ENCODE results near the gene KCNJ16. TPM values are rescaled to one million over a fixed set of nuclear protein-coding genes. Genes with fewer than 3 reads are reported as not detected.

Gene KCNJ16
- total RNA-seq, 1 experiment from 2014 or later = not detected

- intact Hi-C loops (cut with micrococcal nuclease; ENCODE audit: unreplicated experiment) = no loop called here
- Mint-ChIP-seq H3K36me3 (ENCODE audit: insufficient read depth, unreplicated experiment) (no peaks in the 10 kb centered on the region), H3K9me3 (ENCODE audit: low read depth, unreplicated experiment) (peaks cover 11% of the 10 kb centered on the region), H3K27ac (ENCODE audit: unreplicated experiment) (no peak overlapping the region), H3K4me3 (ENCODE audit: low read depth, unreplicated experiment) (no peak overlapping the region), H3K27me3 (ENCODE audit: unreplicated experiment) (no peaks in the 10 kb centered on the region), H3K4me1 (ENCODE audit: low read depth, unreplicated experiment) (no peaks in the 10 kb centered on the region)
- CTCF ChIA-PET = no interaction called here
- TF ChIP-seq CTCF (IDR thresholded peaks at IDR 0.05; ENCODE audit: unreplicated experiment) = no peak
- DNase-seq = no peak
- BruUV-seq (replicated peaks) = no TSS peak
These were observed 31.5 kb downstream of the KCNJ16 start for GRCh38 chr17:70106551-70106950.

GRCh38 chr17:70107441-70107840 lies 32.4 kb downstream of the KCNJ16 start:
- intact Hi-C loops (cut with micrococcal nuclease; ENCODE audit: unreplicated experiment) = no loop called here
- Mint-ChIP-seq H3K36me3 (ENCODE audit: insufficient read depth, unreplicated experiment) (no peaks in the 10 kb centered on the region), H3K4me3 (ENCODE audit: low read depth, unreplicated experiment) (no peak overlapping the region), H3K27ac (ENCODE audit: unreplicated experiment) (no peak overlapping the region), H3K27me3 (ENCODE audit: unreplicated experiment) (no peaks in the 10 kb centered on the region), H3K9me3 (ENCODE audit: low read depth, unreplicated experiment) (peaks cover 11% of the 10 kb centered on the region), H3K4me1 (ENCODE audit: low read depth, unreplicated experiment) (no peaks in the 10 kb centered on the region)
- no TSS peak for BruUV-seq (replicated peaks)
- CTCF ChIA-PET = no interaction called here
- no peak for TF ChIP-seq CTCF (IDR thresholded peaks at IDR 0.05; ENCODE audit: unreplicated experiment)
- no peak for DNase-seq

GRCh38 chr17:70107904-70108565 lies 33.0 kb downstream of the KCNJ16 start:
- Mint-ChIP-seq H3K4me3 (ENCODE audit: low read depth, unreplicated experiment) (no peak overlapping the region), H3K9me3 (ENCODE audit: low read depth, unreplicated experiment) (peaks cover 11% of the 10 kb centered on the region), H3K27me3 (ENCODE audit: unreplicated experiment) (no peaks in the 10 kb centered on the region), H3K4me1 (ENCODE audit: low read depth, unreplicated experiment) (no peaks in the 10 kb centered on the region), H3K36me3 (ENCODE audit: insufficient read depth, unreplicated experiment) (no peaks in the 10 kb centered on the region), H3K27ac (ENCODE audit: unreplicated experiment) (no peak overlapping the region)
- TF ChIP-seq CTCF (IDR thresholded peaks at IDR 0.05; ENCODE audit: unreplicated experiment) = no peak
- intact Hi-C loops (cut with micrococcal nuclease; ENCODE audit: unreplicated experiment) = no loop called here
- BruUV-seq (replicated peaks) = no TSS peak
- CTCF ChIA-PET = no interaction called here
- no peak for DNase-seq

GRCh38 chr17:70109497-70109896 lies 34.5 kb downstream of the KCNJ16 start:
- TF ChIP-seq CTCF (IDR thresholded peaks at IDR 0.05; ENCODE audit: unreplicated experiment) = no peak
- no TSS peak for BruUV-seq (replicated peaks)
- DNase-seq = no peak
- intact Hi-C loops (cut with micrococcal nuclease; ENCODE audit: unreplicated experiment) = no loop called here
- Mint-ChIP-seq H3K4me1 (ENCODE audit: low read depth, unreplicated experiment) (no peaks in the 10 kb centered on the region), H3K27me3 (ENCODE audit: unreplicated experiment) (no peaks in the 10 kb centered on the region), H3K9me3 (ENCODE audit: low read depth, unreplicated experiment) (peaks cover 7% of the 10 kb centered on the region), H3K36me3 (ENCODE audit: insufficient read depth, unreplicated experiment) (no peaks in the 10 kb centered on the region), H3K4me3 (ENCODE audit: low read depth, unreplicated experiment) (no peak overlapping the region), H3K27ac (ENCODE audit: unreplicated experiment) (no peak overlapping the region)
- CTCF ChIA-PET = no interaction called here

Data from Calu3 (cell line).